NCI-H748 (cell line): ENCODE measurements around the gene FAM227B.
"Not testable (repeated sequence)": the region's sequence is repeated elsewhere in the genome, so short reads cannot be mapped to it uniquely, and the experiment has no call there.

Experiments
- DNase-seq: peaks from one replicate; lab custom pipeline; 2025; ENCODE audit not compliant: unreplicated experiment; lab: John Stamatoyannopoulos, UW

Gene FAM227B

DNA sequence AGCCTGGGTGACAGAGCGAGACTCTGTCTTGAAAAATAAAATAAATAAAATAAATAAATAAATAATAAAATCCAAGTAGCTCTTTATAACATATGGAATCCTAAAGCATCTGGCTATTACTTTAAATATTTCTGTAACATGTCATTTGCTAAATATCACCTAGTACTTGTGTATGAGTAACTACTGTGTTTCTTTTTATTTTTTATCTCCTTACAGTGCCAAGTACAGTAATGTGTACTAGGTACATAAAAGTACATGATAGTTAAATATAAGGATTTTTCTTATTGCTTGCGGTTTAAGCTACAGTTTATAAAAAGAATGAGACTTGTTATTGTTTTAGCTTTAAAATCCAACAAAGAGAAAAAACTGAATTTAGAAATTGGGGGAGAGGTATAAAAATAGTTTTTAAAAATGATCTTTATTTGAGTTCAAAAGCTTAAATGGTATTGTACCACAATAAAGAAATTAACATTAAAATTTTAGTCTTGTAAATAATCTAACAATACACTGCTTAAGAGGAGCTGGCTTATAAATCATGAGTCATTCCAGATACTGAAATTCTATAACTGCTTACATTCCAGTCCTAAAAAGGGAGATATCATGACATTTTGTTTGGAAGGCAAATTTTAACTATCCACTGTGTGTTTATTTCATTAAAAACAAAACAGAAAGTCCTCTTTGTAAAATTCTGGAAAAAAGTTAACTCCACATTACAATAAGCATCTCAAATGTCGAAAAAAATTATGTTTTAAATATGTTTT, 124.4 kb downstream of the FAM227B start:
- no peak for DNase-seq

DNA sequence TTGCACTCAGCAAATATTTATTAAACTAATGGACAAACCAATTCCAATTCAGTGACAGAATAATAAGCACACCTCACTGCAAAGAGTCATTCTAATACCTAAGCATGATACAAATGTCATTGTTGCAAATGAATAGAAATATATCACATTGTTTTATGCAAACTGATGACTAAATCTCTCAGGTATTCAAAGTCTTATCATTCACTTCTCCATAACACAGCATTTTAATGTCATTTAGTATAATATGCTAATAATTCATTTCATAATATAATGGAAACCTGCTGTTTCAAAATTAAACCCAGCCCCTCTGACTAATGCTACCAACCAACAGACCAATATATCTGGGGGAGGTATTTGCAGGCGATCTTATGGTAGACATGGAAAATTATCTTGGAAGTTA, 125.8 kb downstream of the FAM227B start:
- DNase-seq: no peak

DNA sequence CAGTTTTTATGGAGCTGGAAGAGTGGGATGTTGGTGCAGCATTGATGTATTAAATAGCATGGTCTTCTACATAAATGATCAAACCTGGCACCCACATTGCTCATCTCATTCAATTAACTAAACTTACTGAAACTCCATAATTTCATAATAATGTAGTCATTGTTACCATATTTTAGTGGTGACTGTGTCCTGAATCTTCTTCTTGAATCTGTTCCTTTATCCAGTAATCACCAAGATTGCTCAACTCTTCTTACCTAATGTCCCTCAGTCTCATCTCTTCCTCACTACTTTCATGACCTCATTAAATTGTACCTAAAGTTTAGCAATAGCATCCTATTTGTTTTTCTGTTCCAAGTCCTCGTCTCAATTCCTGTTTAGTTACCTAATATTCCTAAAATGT, 127.8 kb downstream of the FAM227B start:
- DNase-seq: no peak

DNA sequence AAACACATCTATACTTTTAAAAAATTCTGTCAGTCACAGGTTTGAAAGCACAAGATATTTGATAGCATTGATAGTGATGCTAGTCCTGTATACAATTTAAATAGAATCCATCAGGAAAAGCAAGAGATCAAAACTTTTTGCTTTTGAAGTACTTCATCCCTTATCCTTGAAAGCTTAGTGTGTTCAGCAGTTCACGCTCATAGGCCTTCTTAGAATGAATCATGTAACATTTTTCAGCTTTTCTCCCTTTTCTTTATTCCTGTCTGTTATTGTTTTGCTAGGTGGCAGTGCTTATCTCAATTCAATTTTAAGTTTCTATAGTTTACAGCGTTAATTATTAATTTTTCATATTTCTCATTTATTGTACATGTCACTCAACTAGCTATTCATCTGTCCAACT, 128.5 kb downstream of the FAM227B start:
- no peak for DNase-seq

DNA sequence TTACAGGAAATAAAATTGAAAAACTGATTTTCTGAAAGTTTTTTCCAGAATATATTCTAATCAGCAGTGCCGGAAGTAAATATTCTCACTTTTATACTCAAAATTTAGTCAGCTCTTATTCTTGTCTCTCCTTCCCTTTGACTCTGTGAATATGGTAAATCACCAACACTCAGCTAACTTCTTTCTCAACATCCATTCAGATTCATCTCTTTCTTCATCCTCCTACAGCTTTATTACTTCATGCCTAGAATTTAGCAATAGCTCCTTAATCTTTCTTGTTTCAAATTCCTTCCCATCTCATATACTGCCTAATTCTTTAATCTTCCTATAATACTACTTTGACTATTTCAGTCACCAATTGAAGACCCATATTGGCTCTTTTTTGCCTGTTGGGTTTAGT, 129.7 kb downstream of the FAM227B start:
- DNase-seq: no peak

DNA sequence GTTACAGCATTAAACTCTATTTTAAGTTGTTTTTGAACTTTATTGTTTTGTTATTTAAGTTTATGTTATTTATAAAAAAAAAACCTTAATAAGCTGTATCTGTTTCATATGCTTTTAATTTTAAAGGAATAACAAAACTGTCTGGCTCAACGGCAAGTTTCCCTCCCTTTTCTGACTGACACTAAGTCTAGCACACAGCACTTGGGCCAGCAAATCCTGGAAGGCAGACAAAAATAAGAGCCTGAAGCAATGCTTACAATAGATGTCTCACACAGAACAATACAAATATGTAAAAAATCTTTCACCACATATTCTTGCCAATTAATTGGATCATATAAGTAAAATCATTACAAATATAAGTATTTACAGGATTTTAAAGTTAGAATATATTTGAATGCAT, 135.2 kb downstream of the FAM227B start:
- not testable (repeated sequence) for DNase-seq

DNA sequence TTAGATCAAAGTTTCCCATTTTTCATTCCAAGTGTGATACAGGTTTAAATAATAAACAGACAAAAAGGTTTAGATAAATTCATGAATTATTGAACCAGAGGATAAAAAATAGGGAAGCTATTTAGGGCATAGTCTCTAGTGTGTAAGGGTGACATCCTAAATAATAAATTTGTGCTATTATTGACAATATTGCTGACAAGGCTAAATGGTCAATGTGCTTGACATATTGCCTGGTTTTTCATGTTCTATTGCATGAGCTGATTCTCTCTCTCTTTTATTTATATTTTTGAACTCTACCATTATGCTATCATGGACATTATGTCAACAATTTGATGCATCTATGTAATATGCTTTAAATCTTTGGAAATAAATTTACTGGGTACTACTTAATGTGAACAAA, 141.6 kb downstream of the FAM227B start:
- DNase-seq: not testable (repeated sequence)

DNA sequence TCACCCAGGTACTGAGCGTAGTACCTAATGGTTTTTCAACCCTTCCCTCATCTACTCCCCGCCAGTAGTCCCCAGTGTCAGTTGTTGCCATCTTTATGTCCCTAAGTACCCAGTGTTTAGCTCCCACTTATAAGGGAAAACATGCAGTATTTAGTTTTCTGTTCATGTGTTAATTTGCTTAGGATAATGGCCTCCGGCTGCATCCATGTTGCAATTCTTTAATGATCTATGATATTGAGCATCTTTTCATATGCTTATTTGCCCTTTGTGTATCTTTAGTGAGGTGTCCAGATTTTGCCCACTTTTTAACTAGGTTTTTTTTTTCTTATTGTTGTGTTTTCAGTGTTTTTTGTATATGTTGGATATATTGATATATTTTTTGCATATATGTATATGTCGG, 142.6 kb downstream of the FAM227B start:
- not testable (repeated sequence) for DNase-seq

DNA sequence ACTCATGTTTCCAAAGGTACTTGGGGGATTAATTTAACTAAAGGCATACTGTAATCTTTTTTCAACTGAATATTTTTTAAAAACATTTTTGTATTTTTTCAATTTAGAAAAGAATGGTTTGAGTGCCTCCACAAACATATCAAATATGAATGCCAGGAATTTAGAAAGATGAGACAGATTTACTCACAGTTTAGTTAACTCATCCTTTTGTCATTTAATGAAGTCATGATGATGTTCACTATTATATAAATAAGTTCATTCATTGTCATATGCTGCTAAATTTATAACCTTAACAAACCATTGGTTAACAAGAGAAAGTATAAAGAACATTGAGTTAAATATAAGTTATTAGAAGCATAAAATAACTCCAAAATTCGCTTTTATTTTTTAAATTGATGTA, 147.6 kb downstream of the FAM227B start:
- DNase-seq: no peak

DNA sequence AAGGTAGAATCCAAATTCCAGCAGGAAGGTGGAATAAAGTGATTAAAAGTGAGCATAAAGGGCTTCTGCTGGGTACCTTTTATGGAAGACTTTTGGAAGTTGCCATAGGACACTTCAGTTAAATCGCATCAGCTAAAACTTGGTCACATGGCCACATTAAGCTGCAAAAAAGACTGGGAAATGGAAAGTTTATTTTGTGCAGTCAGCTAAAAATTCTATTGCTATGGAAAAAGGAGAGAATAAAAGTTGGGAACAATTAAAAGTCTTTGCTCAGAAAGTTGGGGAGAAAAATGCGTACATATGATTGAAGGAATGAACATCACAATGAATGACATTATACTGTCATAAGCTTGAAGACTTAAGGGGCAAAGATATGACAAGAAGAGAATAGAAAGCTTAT, 148.3 kb downstream of the FAM227B start:
- no peak for DNase-seq

DNA sequence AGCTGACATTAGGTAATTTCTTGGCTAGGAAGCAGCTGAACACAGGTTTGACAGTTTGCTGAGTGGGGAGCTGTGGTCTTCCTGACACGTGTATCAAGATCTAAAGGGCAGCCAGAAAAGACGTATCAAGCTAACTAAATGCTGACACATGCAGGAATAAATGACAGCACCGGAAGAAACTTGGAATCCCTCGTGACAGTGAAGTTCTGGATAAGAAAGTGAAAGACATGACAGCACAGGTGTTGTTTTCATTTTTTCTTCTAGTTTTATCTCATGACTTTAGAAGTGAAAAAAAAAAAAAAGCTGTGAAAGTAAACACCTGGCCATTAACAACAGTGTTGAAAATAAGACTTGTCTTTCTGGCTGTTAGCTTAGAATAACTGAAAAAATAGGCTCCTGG, 148.9 kb downstream of the FAM227B start:
- no peak for DNase-seq

DNA sequence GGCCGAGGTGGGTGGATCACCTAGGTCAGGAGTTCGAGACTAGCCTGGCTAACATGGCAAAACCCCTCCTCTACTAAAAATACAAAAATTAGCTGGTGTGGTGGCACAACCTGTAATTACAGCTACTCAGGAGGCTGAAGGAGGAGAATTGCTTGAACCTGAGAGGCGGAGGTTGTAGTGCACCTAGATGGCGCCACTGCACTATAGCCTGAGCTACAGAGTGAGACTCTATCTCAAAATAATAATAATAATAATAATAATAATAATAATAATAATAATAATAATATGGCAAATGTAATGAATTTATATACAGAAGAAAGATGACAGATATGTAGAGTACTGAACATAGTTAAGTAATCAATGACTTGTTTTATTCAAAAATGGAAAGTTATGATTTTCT, 149.4 kb downstream of the FAM227B start:
- not testable (repeated sequence) for DNase-seq

DNA sequence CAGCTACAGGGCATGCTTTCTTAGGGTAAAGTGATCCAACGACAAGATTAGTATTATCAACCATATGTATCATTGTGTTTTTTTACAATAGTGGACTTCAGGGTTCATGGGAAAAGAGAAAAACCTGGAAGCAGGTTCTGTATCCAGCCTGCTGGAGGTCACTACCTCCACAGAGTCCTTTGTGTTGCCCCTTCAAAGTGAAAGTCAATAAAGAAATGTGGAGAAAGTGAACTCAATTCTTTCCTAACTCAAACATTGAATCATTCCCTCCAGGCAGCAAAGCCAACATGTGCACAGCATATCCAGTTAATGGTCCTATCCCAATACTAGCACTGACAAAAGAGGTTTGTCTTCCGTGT, 152.2 kb downstream of the FAM227B start:
- no peak for DNase-seq

DNA sequence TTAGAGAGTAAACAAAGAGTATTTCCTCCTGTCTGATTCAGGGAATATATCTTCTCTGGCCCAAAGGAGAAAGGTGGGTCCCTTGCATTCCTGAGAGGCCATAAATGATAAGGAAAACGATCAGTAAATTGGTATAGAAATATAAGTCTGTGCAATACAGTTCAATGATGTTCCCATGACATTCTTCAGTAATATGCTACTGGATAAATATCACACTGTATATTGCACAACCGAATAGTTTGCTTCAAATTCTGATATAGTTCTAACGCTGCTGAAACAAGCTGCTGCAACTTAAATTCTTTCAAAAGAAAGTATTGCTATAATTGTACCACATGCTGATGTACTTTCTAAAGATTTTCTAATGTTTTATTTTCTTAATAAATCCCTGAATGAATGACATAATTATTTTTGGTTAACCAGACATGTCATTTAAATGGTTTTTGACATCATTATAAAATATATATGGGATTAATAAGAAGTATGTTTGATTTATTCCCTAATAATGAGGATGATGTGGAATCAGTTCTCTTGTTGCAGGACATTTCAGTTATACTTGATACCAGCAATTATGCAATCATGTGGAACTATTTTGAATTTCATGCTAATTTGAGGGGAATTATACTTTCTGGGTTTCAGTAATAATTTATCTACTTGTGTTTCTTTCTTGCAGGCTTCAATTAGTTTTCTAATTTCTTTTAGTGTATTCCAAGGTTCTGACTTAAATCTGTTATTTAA, 152.7 kb downstream of the FAM227B start:
- DNase-seq: no peak

DNA sequence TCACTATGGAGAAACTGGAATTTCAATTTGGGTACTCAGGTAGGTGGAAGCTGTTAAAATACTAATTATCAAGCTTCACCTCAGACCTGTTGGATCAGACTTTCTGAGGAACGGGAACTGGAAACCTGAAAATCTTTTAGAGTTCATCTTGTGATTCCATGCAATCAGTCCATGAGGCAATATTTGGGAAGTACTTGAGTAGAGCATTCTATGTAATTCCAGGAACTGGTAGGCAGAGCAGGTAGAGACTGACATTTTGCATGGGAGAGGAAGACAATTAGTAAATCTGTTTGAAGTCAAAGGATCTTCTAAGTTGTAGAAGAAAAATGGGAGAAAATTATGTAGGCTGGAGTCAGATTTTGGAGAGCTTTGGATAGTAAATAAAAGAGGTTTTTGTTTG, 154.5 kb downstream of the FAM227B start:
- no peak for DNase-seq

DNA sequence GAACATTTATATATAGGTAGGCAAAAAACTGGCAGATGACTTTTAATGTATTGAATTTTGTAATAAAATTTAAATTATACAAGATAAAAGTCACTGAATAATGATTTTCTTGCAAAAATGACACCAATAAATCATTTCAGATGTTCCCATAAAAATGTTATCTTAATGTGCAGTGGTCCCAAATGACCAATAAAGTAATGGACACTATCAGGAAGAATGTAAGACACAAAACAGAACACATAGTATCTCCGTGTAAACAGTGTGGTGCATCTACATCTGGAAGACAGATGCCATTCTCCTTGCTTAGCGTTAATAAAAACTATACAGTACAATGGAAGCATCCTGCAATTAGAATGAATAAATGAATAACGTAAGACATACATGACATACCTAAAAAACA, 156.1 kb downstream of the FAM227B start:
- DNase-seq: no peak

DNA sequence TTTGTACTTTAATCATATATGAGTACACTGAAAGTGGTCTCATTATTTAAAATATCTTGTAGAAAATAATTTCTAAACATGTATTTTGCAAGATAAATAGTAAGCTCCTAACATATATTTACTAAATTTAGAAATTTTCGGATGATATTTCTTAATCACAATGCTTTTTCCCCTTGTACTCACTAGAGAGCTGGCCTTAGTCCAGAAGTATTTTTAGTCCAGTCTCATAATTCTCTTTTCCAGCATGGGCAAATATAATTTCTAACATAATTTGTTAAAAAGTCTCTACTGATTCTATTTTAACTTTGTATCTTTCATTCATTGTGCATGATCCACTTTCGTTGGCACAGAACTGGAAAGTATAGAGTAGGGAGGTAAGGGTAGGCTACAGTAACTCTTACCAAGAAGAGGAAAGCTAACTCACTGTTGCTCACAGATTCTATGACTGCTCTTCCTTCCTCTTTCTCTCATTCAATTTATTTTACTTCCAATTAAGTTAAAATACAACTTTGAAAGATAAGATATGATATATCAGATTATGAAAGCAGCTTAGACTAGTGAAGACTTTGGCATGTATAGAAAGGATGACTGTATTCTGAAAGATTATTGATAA, 158.3 kb downstream of the FAM227B start:
- DNase-seq: no peak

DNA sequence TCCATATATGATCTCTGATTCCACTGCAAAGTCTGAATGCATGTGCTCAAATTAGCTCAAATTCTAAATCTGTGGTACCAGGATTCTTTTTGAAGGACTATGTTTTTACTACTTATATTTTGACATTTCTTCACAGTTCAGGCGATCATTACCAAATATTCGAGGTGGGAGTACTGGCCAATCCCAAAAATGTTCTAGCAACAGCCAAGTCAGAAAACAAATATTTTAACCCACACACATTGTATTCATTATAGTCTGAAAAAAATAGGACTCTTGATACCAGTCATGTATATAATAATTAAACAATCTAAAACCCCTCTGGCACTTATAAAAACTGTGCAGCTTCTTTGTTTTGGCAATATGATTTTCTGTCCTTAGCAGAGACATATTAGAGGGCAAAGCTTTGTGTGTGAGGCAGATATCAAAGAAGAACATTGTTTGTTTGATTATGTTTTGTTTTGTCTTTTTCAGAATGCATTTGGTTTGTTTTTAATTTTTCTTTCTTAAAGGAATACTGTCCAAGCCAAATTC, 160.1 kb downstream of the FAM227B start:
- no peak for DNase-seq

DNA sequence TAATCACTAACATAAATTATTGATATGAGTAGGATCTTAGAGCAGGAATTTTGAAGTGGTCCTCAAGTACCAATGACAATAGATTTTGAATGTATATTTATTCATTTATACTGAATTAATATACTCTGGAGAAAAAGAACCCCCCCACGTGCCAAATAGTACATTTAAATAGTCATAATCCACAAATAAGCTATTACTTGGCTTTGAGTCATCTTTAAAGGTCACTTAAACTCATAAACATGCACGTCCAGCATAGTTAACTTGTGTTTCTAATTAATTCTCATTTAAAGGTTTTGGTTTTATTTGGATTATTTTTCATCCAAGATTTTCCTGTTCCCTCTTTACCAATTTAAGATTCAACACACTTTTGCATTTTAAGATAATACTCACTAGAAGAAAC, 162.5 kb downstream of the FAM227B start:
- no peak for DNase-seq

DNA sequence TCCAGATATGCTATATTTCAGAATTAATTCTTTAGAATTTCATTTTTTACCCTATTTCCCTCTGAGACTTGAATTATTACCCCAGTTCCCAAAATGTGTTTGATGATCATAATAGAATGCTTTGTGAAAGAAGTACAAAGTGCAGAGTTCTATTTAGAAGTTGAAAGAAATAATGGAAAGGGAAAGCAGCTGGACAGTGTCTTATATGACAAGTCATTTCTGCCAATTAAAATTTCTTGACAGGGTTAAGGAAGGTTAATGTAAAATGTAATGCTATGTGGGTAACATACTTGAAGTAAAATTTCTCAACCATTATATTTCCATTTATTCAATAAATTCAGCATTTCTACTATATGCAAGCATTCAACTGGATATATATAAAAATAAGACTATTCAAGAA, 164.5 kb downstream of the FAM227B start:
- no peak for DNase-seq

DNA sequence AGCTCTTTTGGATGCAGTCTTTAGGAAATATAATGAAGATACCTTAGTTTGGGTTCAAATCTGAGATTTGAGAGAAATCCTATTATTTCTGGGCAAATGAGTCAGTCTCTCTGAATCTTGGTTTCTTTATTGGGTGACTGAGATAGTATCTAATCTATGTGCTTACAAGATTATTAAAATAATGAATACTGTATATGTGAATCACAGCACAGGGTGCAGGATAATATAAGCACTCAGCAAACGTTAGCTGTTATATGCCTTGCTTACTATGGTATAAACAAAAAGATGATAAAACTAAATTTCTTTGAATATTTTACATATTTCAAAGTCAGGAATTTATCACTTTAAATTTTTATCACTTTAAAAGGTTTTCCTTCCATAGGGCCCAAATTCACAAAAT, 168.0 kb downstream of the FAM227B start:
- DNase-seq: no peak

DNA sequence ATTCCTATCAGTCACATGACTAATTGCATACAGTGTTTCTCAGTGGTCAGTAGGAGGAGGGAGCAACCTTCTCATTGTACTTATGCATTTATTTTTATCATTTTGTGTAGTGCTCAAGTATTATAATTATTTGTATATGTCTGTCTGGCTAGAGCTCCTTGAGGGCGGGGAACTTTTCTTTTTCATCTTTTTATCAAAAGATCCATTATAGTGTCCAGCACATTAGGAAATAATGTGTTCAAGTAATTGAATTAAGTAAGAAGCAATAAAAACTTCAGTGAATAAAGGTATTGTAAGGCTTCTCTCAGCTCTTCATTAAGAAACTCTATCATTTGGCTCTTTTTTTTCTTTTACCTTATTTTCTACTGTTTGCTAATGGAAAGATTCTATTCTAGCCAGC, 178.8 kb downstream of the FAM227B start:
- no peak for DNase-seq
